NT2/D1 (cell line): ENCODE measurements around the gene RSPRY1.

Source experiments
- YY1 ChIP-seq: IDR thresholded peaks from 2 replicates; pipeline ENCODE4 v1.6.1; 2011; ENCODE audit not compliant: insufficient read length, insufficient read depth
- ZNF274 ChIP-seq: IDR thresholded peaks from 2 replicates; pipeline ENCODE4 v1.6.1; 2011; ENCODE audit warnings: mild to moderate bottlenecking, low read depth, low read length

- no peak for TF ChIP-seq YY1
- no peak for TF ChIP-seq ZNF274
Measured at GRCh38 chr16:57166951-57167350, 19.2 kb upstream of the RSPRY1 start.
